ENCODE data around the gene LINC00305.

The LINC00305 gene

GRCh38 chr18:64100116-64100922 lies 48.6 kb downstream of the LINC00305 start:
- H3K9me3 Mint-ChIP-seq: peaks cover 0 to 3% of the 10 kb centered on the region in 2 donors
- ATAC-seq (replicated peaks) (no peak), DNase-seq (no peak)
- H3K27me3 Mint-ChIP-seq: no peaks in the 10 kb centered on the region
- H3K36me3 Mint-ChIP-seq (ENCODE audit: insufficient read depth): no peaks in the 10 kb centered on the region
- H3K4me3 Mint-ChIP-seq: no peak overlapping the region
- H3K27ac Mint-ChIP-seq: no peak overlapping the region
- no peaks in the 10 kb centered on the region for H3K4me1 Mint-ChIP-seq (ENCODE audit: low read depth in 2 of 2)

- Mint-ChIP-seq H3K36me3 (ENCODE audit: insufficient read depth) (no peaks in the 10 kb centered on the region), H3K4me1 (ENCODE audit: low read depth in 2 of 2) (no peaks in the 10 kb centered on the region), H3K9me3 (peaks cover 0 to 3% of the 10 kb centered on the region in 2 donors), H3K27ac (no peak overlapping the region), H3K4me3 (no peak overlapping the region), H3K27me3 (peaks cover 0 to 1% of the 10 kb centered on the region in 2 donors)
- ATAC-seq (replicated peaks) (no peak), DNase-seq (no peak)
Observed at GRCh38 chr18:64099244-64099643, 49.6 kb downstream of the LINC00305 start.

GRCh38 chr18:64097497-64097896 lies 51.4 kb downstream of the LINC00305 start:
- no peaks in the 10 kb centered on the region for H3K36me3 Mint-ChIP-seq (ENCODE audit: insufficient read depth)
- no peak for DNase-seq
- H3K4me3 Mint-ChIP-seq: no peak overlapping the region
- H3K27ac Mint-ChIP-seq: no peak overlapping the region
- H3K27me3 Mint-ChIP-seq: peaks cover 0 to 10% of the 10 kb centered on the region in 2 donors
- H3K9me3 Mint-ChIP-seq: peaks cover 0 to 3% of the 10 kb centered on the region in 2 donors
- H3K4me1 Mint-ChIP-seq (ENCODE audit: low read depth in 2 of 2): no peaks in the 10 kb centered on the region
- ATAC-seq (replicated peaks): no peak

DNA sequence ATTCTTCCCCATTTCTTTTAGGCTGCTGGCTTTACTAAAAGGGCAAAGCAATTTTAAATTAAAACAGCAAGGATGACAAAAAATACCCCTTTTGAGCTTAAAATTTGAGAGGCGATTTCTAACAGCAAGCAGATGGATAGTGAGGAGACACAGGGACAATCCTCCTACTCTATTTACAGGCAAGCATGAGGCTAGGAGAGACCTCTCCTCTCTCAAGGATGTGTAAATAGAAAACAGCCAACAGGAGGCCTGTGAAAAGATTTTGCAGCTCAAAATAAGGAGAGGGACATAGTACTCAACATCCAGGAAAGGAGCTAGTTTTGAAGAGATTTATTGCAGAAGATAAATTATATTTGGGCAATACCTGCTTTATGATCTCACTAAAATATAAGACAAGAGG lies 53.8 kb downstream of the LINC00305 start:
- Mint-ChIP-seq H3K9me3 (no peaks in the 10 kb centered on the region), H3K4me1 (ENCODE audit: low read depth in 2 of 2) (no peaks in the 10 kb centered on the region), H3K27ac (no peak overlapping the region), H3K4me3 (no peak overlapping the region), H3K36me3 (ENCODE audit: insufficient read depth) (no peaks in the 10 kb centered on the region), H3K27me3 (peaks cover 0 to 10% of the 10 kb centered on the region in 2 donors)
- DNase-seq: no peak
- ATAC-seq (replicated peaks): no peak

DNA sequence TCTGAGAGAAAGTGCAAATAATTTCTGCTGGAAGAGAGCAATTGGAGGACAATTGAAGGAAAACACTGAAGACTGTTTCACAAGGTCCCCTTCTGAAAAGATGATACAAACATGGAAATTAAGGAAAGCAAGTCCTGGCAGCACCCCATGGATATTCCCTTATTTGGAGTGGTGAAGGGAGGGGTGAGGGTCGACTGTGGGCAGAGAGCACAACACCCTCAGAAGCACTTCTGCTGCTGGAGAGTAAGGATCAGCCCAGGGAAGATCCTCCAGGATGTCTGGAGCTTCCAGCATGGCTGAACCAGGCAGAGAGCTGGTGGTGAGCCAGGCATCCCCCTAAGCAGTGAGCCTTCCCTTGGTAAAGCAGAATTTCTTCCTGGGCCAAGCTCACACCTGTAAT lies 54.7 kb downstream of the LINC00305 start:
- H3K4me1 Mint-ChIP-seq (ENCODE audit: low read depth in 2 of 2): no peaks in the 10 kb centered on the region
- ATAC-seq (replicated peaks) (no peak), DNase-seq (no peak)
- H3K27ac Mint-ChIP-seq: no peak overlapping the region
- peaks cover 0 to 10% of the 10 kb centered on the region in 2 donors for H3K27me3 Mint-ChIP-seq
- H3K9me3 Mint-ChIP-seq: no peaks in the 10 kb centered on the region
- H3K36me3 Mint-ChIP-seq (ENCODE audit: insufficient read depth): no peaks in the 10 kb centered on the region
- H3K4me3 Mint-ChIP-seq: no peak overlapping the region

DNA sequence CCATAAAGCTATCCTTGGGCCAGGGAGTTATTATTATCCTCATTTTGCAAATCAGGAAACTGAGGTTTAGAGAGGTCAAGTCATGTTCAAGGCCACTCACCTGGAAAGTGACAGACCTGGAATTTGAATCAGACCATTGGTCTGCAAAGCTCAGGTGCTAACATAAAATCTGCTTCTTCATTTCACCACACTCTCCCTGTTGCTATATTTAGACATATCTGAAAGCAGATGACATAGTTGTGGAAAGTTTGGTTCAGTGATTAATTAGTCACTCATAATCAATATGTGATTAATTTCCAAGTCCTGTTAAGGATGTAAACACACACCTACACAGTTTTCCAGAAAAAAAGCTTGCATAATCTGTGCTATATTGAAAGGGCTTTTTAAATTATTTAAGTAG lies 57.4 kb downstream of the LINC00305 start:
- DNase-seq (no peak), ATAC-seq (replicated peaks) (no peak)
- peaks cover 0 to 8% of the 10 kb centered on the region in 2 donors for H3K9me3 Mint-ChIP-seq
- H3K27me3 Mint-ChIP-seq: peaks cover 0 to 10% of the 10 kb centered on the region in 2 donors
- H3K36me3 Mint-ChIP-seq (ENCODE audit: insufficient read depth): no peaks in the 10 kb centered on the region
- no peaks in the 10 kb centered on the region for H3K4me1 Mint-ChIP-seq (ENCODE audit: low read depth in 2 of 2)
- no peak overlapping the region for H3K4me3 Mint-ChIP-seq
- H3K27ac Mint-ChIP-seq: no peak overlapping the region

- no peak overlapping the region for H3K27ac Mint-ChIP-seq
- no peak for ATAC-seq (replicated peaks)
Observed at GRCh38 chr18:64090876-64091275, 58.0 kb downstream of the LINC00305 start.

GRCh38 chr18:64083916-64084315 lies 65.0 kb downstream of the LINC00305 start:
- H3K4me1 Mint-ChIP-seq (ENCODE audit: low read depth in 2 of 2): no peaks in the 10 kb centered on the region
- no peaks in the 10 kb centered on the region for H3K27me3 Mint-ChIP-seq
- ATAC-seq (replicated peaks) (no peak), DNase-seq (no peak)
- H3K27ac Mint-ChIP-seq: no peak overlapping the region
- no peak overlapping the region for H3K4me3 Mint-ChIP-seq
- H3K36me3 Mint-ChIP-seq (ENCODE audit: insufficient read depth): no peaks in the 10 kb centered on the region
- peaks cover 0 to 7% of the 10 kb centered on the region in 2 donors for H3K9me3 Mint-ChIP-seq

More at GRCh38 chr18:64090876-64091275, 58.0 kb downstream of the LINC00305 start:
- Mint-ChIP-seq H3K9me3 (peaks cover 0 to 8% of the 10 kb centered on the region in 2 donors), H3K36me3 (ENCODE audit: insufficient read depth) (no peaks in the 10 kb centered on the region), H3K27me3 (peaks cover 0 to 10% of the 10 kb centered on the region in 2 donors), H3K4me3 (no peak overlapping the region), H3K4me1 (ENCODE audit: low read depth in 2 of 2) (no peaks in the 10 kb centered on the region)
- no peak for DNase-seq

GRCh38 chr18:64082513-64082912 lies 66.4 kb downstream of the LINC00305 start:
- no peak for DNase-seq
- H3K27ac Mint-ChIP-seq: no peak overlapping the region
- no peaks in the 10 kb centered on the region for H3K36me3 Mint-ChIP-seq (ENCODE audit: insufficient read depth)
- H3K9me3 Mint-ChIP-seq: no peaks in the 10 kb centered on the region
- no peak overlapping the region for H3K4me3 Mint-ChIP-seq
- no peak for ATAC-seq (replicated peaks)
- no peaks in the 10 kb centered on the region for H3K4me1 Mint-ChIP-seq (ENCODE audit: low read depth in 2 of 2)
- no peaks in the 10 kb centered on the region for H3K27me3 Mint-ChIP-seq

- Mint-ChIP-seq H3K36me3 (ENCODE audit: insufficient read depth) (no peaks in the 10 kb centered on the region), H3K27ac (no peak overlapping the region), H3K9me3 (no peaks in the 10 kb centered on the region), H3K4me3 (no peak overlapping the region), H3K4me1 (ENCODE audit: low read depth in 2 of 2) (no peaks in the 10 kb centered on the region), H3K27me3 (no peaks in the 10 kb centered on the region)
- DNase-seq (no peak), ATAC-seq (replicated peaks) (no peak)
Observed at GRCh38 chr18:64082054-64082453, 66.8 kb downstream of the LINC00305 start.

- H3K36me3 Mint-ChIP-seq (ENCODE audit: insufficient read depth): no peaks in the 10 kb centered on the region
- no peak overlapping the region for H3K27ac Mint-ChIP-seq
- H3K4me1 Mint-ChIP-seq (ENCODE audit: low read depth in 2 of 2): no peaks in the 10 kb centered on the region
- ATAC-seq (replicated peaks) (no peak), DNase-seq (no peak)
- no peaks in the 10 kb centered on the region for H3K27me3 Mint-ChIP-seq
- no peak overlapping the region for H3K4me3 Mint-ChIP-seq
- peaks cover 3 to 5% of the 10 kb centered on the region in 2 donors for H3K9me3 Mint-ChIP-seq
Observed at GRCh38 chr18:64073971-64074370, 74.9 kb downstream of the LINC00305 start.

- no peak for DNase-seq
- H3K9me3 Mint-ChIP-seq: peaks cover 3 to 11% of the 10 kb centered on the region in 2 donors
- no peak overlapping the region for H3K27ac Mint-ChIP-seq
- H3K4me3 Mint-ChIP-seq: no peak overlapping the region
- no peaks in the 10 kb centered on the region for H3K4me1 Mint-ChIP-seq (ENCODE audit: low read depth in 2 of 2)
- H3K27me3 Mint-ChIP-seq: peaks cover 0 to 12% of the 10 kb centered on the region in 2 donors
- H3K36me3 Mint-ChIP-seq (ENCODE audit: insufficient read depth): no peaks in the 10 kb centered on the region
- no peak for ATAC-seq (replicated peaks)
Observed at GRCh38 chr18:64055019-64055418, 93.9 kb downstream of the LINC00305 start.

- DNase-seq (no peak), ATAC-seq (replicated peaks) (no peak)
- no peak overlapping the region for H3K27ac Mint-ChIP-seq
- peaks cover 0 to 12% of the 10 kb centered on the region in 2 donors for H3K27me3 Mint-ChIP-seq
- no peaks in the 10 kb centered on the region for H3K4me1 Mint-ChIP-seq (ENCODE audit: low read depth in 2 of 2)
- H3K36me3 Mint-ChIP-seq (ENCODE audit: insufficient read depth): no peaks in the 10 kb centered on the region
- no peak overlapping the region for H3K4me3 Mint-ChIP-seq
- no peaks in the 10 kb centered on the region for H3K9me3 Mint-ChIP-seq
Observed at GRCh38 chr18:64053246-64053645, 95.6 kb downstream of the LINC00305 start.

DNA sequence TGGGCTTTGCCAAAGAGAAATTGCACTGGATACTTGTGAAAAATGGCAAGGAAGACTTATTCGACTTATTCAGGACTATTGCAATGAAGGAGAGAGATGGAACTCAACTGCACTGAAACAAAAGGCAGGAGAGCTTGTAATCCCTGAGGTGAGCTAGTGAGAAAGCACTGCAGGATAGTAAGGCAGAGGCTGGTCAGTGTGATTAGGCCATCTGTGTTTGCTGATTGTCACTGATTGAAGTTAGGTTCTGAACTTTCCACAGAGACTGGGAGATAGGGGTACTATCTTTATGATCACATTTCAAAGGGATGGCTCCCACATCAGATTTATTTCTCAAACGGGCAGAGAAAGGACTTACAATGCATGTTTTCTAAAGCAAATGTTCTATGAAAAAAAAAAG lies 96.1 kb downstream of the LINC00305 start:
- no peak overlapping the region for H3K27ac Mint-ChIP-seq
- no peak overlapping the region for H3K4me3 Mint-ChIP-seq
- H3K9me3 Mint-ChIP-seq: no peaks in the 10 kb centered on the region
- DNase-seq: no peak
- no peak for ATAC-seq (replicated peaks)
- H3K27me3 Mint-ChIP-seq: peaks cover 0 to 12% of the 10 kb centered on the region in 2 donors
- no peaks in the 10 kb centered on the region for H3K4me1 Mint-ChIP-seq (ENCODE audit: low read depth in 2 of 2)
- H3K36me3 Mint-ChIP-seq (ENCODE audit: insufficient read depth): no peaks in the 10 kb centered on the region
